VCaP (cell line): ENCODE data around the gene FZR1.
A peak's percentile ranks its signal among the peaks of the same experiment; 100 is the strongest.

Source experiments
- H3K27ac ChIP-seq: fragments of 450-650 bp; 2 replicates; pipeline ENCODE4 v1.5.1; 2017
- TF ChIP-seq, protein P1 (sequence below): fragments of 450-650 bp; conservative IDR thresholded peaks from 2 replicates; pipeline ENCODE4 v1.5.1; 2017; ENCODE audit warnings: mild to moderate bottlenecking, moderate library complexity

The FZR1 gene

DNA sequence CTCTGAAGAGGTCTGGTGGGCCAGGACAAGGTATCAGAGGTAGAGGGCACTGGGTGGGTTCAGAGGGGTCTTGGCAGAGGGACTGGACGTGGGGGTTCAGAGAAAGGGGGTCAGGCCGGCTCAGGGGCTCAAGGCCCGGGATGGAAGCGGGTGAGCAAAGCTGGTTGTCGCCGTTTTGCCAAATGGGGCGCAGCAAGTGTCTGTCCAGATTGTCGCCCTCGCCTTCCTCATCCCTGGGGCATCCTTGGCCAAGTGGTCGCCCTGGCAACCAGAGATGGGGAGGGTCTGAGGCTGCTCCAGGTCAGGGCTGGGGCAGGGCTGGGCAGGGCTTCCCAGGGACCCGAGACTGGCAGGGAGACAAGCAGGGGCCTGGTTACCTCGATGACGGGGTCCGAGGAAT, 12.5 kb upstream of the FZR1 start:
- H3K27ac ChIP-seq = no peak overlapping the region
- TF ChIP-seq, protein P1, sequence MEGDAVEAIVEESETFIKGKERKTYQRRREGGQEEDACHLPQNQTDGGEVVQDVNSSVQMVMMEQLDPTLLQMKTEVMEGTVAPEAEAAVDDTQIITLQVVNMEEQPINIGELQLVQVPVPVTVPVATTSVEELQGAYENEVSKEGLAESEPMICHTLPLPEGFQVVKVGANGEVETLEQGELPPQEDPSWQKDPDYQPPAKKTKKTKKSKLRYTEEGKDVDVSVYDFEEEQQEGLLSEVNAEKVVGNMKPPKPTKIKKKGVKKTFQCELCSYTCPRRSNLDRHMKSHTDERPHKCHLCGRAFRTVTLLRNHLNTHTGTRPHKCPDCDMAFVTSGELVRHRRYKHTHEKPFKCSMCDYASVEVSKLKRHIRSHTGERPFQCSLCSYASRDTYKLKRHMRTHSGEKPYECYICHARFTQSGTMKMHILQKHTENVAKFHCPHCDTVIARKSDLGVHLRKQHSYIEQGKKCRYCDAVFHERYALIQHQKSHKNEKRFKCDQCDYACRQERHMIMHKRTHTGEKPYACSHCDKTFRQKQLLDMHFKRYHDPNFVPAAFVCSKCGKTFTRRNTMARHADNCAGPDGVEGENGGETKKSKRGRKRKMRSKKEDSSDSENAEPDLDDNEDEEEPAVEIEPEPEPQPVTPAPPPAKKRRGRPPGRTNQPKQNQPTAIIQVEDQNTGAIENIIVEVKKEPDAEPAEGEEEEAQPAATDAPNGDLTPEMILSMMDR = no peak

- TF ChIP-seq, protein P1 = no peak
- no peak overlapping the region for H3K27ac ChIP-seq
Measured at GRCh38 chr19:3494051-3494450, 12.1 kb upstream of the FZR1 start.

DNA sequence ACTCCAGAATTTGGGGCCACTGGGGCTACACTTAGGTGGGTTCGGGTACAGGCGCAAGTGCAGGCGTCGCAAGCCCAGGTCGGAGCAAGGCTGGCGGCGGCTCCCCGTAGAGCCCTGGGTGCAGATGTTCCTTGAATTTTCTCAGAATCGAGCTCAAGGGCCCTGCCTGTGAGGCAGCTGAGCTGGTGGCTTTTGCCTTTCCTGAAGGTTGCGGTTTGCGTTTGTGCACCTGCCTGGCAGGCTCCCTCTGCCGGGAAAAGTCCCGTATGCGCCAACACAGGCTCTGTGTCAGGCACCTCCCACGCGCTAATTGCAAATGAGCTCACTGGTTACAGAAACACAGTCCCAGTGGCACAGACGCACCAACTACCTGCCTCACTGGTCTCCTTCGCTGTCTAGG, 11.6 kb upstream of the FZR1 start:
- no peak overlapping the region for H3K27ac ChIP-seq
- TF ChIP-seq, protein P1 = no peak

DNA sequence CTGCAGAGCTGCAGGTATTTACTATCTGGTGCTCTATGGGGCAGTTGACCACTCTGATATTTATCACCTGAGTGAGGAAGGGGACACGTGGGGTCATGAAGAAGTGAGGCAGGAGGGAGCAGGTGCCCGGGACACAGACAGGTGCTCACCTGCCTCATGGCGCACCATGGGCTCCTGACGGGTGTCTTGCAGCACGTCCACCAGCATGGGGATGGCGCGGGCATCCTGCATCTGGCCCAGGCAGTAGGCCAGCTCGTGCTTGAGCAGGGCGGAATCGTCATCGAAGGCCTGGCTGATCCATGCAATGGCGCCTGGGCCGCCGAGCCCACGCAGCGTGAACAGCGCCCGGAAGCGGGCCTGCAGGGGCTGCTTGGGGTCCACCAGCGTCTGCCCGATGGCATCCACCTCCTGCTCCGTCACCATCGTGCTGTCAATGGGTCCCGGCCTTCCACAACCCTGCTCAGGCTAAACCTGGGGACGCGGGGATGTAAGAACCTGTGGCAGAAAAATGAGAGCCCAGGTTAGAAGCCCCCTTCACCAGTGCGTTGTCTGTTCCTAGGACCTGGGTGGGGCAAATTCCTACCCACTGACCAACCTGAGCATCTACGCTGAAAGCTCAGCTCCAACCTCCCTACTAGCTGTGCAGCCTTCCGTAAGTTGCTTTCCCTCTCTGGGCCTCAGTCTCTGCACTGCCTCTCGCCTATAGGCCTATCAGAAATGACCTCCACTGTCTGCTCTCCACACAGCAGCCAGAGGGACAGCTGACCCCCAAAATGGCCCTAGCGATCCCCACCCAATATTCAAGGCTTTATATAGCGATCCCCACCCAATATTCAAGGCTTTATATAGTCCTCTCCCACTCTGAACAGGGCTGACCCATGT, 9.5 kb upstream of the FZR1 start:
- H3K27ac ChIP-seq = no peak overlapping the region
- TF ChIP-seq, protein P1 = no peak

GRCh38 chr19:3497757-3498520, 8.2 kb upstream of the FZR1 start:
- H3K27ac ChIP-seq = no peak overlapping the region
- TF ChIP-seq, protein P1 = no peak

DNA sequence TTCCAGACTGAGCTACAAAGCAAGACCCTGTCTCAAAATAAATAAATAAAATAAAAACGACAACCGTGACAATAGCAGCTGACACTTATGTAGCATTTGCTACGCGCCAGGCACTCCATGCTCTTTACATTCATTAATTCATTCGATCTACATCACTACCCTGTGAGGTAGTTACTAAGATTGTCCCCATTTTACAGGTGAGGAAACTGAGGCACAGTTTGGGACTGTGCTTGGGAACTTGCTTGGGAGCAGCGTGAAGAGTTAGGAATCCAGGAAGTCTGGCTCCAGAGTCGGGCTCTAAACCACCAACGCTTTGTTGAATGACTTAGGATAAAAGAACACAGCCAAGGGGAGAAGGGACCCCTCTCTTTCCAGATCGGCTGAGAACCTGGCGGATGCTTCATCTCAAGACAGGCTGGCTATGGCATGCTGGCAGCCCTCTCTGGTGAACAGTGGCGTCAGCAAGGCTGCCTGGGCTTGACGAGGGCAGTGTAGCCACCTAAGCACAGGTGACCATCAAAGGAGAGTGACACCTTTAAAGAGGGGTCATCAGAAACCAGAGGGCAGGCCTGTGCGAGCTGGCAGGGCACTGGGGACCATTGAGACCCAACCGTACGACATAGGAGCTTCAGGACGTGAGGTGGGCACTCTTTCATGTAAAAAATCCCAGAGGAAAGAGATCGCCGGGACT, 6.2 kb upstream of the FZR1 start:
- H3K27ac ChIP-seq = peak overlapping the region; percentile 92
- TF ChIP-seq, protein P1 = no peak
